Measurements from ENCODE around the gene KCNK3.

DNA sequence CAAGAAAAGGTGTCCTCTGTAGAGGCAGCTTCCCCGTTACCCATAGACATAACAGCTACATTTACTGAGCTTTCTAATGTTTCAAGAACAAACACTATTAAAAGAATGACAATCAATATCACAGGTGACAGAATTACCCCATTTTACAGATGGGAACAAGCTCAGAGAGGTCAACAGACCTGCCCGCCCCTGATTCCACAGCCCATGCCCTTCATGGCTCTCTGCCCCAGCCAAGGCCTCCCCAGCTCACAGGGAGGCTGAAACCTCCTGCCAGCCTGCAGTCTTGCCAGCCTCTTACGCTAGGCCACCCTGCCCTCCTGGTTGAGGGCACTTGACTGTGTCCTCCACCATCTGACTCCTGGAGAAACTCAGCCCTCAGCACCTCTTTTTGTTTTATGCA lies 52.4 kb downstream of the KCNK3 start:
- TF ChIP-seq GATA2 (IDR thresholded peaks at IDR 0.05; ENCODE audit: low read depth, low read length) (no peak), GATA3 (IDR thresholded peaks at IDR 0.05; ENCODE audit: low read depth, low read length) (no peak)

Data from SH-SY5Y (cell line).